Upper lobe of left lung (tissue), 6 donors: ENCODE measurements around the gene ZNF652. TPM values are rescaled to one million over a fixed set of nuclear protein-coding genes. Genes with fewer than 3 reads are reported as not detected.

ENCODE experiments used
- ATAC-seq, 2 donors: fragments of 200-7000 bp; cut with Tn5 transposase; one replicate each; pipeline ENCODE4 v1.9.1; 2022; ENCODE audit warnings: mild to moderate bottlenecking in 2 of 2, moderate library complexity in 2 of 2; ENCODE audit not compliant: low FRiP score in 2 of 2
- DNase-seq, 2 donors: peaks; one replicate each; pipeline ENCODE4 v3.0.0-alpha.2; 2019 to 2020
- H3K27ac ChIP-seq, 4 donors: fragments of 200-600 bp; sonication (generic); one replicate each; pipeline ENCODE4 v1.5.1; 2016 to 2019
- H3K27me3 ChIP-seq, 4 donors: fragments of 200-600 bp; sonication (generic); one replicate each; pipeline ENCODE4 v1.5.1; 2017 to 2019
- H3K36me3 ChIP-seq, 4 donors: fragments of 200-600 bp; sonication (generic); one replicate each; pipeline ENCODE4 v1.5.1; 2016 to 2019
- H3K4me1 ChIP-seq, 4 donors: fragments of 200-600 bp; sonication (generic); one replicate each; pipeline ENCODE4 v1.5.1; 2018 to 2019
- H3K4me3 ChIP-seq, 4 donors: fragments of 200-600 bp; sonication (generic); one replicate each; pipeline ENCODE4 v1.5.1; 2017 to 2019; ENCODE audit warnings: mild to moderate bottlenecking in 2 of 4, moderate library complexity in 1 of 4
- H3K9me3 ChIP-seq, 4 donors: fragments of 200-600 bp; sonication (generic); one replicate each; pipeline ENCODE4 v1.5.1; 2018 to 2019
- EP300 ChIP-seq, 4 donors: sonication (generic); formaldehyde crosslinking; IDR thresholded peaks; one replicate each; pipeline ENCODE4 v1.5.1; 2017; ENCODE audit warnings: antibody characterized with exemption in 4 of 4, control low read depth in 2 of 4
- POLR2A ChIP-seq, 4 donors: fragments of 450-650 bp; IDR thresholded peaks; one replicate each; pipeline ENCODE4 v1.5.1; 2016 to 2017; ENCODE audit warnings: antibody characterized with exemption in 4 of 4, mild to moderate bottlenecking in 2 of 4
- POLR2AphosphoS5 ChIP-seq, 2 donors: sonication (generic); formaldehyde crosslinking; IDR thresholded peaks; one replicate each; pipeline ENCODE4 v1.5.1; 2017; ENCODE audit warnings: antibody characterized with exemption in 2 of 2
- WGBS, 2 donors: methylation state at CpG; one replicate each; pipeline ENCODE4 v1.1.5; 2017 to 2018; 5-methylcytosine and 5-hydroxymethylcytosine counted together
- total RNA-seq, 6 donors: library from RNA; depleted of rRNA in 4 of 6; stranded (reverse); fragments of >200 nt in 4 of 6; gene quantifications; one replicate each; pipeline versions ENCODE4 v1.1.0 to v1.2.1, GENCODE V29; 2016 to 2021
- TF ChIP-seq, protein P1 (sequence below), 6 experiments: fragments of 450-650 bp in 4 of 6; fragments of 200-600 bp in 2 of 6; sonication (generic) in 2 of 6; IDR thresholded peaks; one replicate each; pipeline ENCODE4 v1.5.1; 2016 to 2019; ENCODE audit warnings: antibody characterized with exemption in 6 of 6
- donor health status: DM: no; HTN: no; CAD: no; lungs with moderate emphysema.
- donor health status: DM: no; HTN: yes; CAD: no; lungs with severe emphysema.

Gene ZNF652
- total RNA-seq, 6 donors from 2014 or later = 29.4 to 69.4 (median 41.5) TPM

DNA sequence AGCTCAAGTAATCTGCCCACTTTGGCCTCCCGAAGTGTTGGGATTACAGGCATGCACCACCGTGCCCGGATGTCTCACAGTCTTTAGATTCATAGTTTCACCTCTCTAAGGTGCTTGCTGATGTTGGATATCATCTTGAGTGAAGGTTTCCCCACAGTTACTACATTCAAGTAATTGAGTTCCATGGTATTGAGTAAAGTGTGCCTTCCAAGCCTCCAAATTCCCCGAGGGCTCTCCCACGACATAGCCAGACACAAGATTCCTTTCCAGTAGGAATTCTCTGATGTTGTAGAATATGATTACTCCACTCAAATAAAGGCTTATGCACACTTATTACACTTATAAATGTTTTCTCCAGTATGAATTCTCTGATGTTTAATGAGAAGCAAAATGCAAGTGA is 16.3 kb upstream of the ZNF652 start:
- H3K4me1 ChIP-seq = peaks cover 0 to 19% (median 7%) of the 10 kb centered on the region in 4 donors
- DNase-seq (no peak), ATAC-seq (no peak)
- WGBS, 2 donors = 93 to 94% methylated on average over 5 of the region's 5 CpGs
- H3K27ac ChIP-seq = no peak overlapping the region
- H3K4me3 ChIP-seq = no peak overlapping the region
- no peaks in the 10 kb centered on the region for H3K36me3 ChIP-seq
- H3K9me3 ChIP-seq = no peaks in the 10 kb centered on the region
- no peaks in the 10 kb centered on the region for H3K27me3 ChIP-seq
- TF ChIP-seq POLR2A (IDR thresholded peaks at IDR 0.05) = no peak
- TF ChIP-seq EP300 (IDR thresholded peaks at IDR 0.05) = no peak
- no peak for TF ChIP-seq POLR2AphosphoS5 (IDR thresholded peaks at IDR 0.05)
- TF ChIP-seq, protein P1, sequence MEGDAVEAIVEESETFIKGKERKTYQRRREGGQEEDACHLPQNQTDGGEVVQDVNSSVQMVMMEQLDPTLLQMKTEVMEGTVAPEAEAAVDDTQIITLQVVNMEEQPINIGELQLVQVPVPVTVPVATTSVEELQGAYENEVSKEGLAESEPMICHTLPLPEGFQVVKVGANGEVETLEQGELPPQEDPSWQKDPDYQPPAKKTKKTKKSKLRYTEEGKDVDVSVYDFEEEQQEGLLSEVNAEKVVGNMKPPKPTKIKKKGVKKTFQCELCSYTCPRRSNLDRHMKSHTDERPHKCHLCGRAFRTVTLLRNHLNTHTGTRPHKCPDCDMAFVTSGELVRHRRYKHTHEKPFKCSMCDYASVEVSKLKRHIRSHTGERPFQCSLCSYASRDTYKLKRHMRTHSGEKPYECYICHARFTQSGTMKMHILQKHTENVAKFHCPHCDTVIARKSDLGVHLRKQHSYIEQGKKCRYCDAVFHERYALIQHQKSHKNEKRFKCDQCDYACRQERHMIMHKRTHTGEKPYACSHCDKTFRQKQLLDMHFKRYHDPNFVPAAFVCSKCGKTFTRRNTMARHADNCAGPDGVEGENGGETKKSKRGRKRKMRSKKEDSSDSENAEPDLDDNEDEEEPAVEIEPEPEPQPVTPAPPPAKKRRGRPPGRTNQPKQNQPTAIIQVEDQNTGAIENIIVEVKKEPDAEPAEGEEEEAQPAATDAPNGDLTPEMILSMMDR (IDR thresholded peaks at IDR 0.05) = no peak

DNA sequence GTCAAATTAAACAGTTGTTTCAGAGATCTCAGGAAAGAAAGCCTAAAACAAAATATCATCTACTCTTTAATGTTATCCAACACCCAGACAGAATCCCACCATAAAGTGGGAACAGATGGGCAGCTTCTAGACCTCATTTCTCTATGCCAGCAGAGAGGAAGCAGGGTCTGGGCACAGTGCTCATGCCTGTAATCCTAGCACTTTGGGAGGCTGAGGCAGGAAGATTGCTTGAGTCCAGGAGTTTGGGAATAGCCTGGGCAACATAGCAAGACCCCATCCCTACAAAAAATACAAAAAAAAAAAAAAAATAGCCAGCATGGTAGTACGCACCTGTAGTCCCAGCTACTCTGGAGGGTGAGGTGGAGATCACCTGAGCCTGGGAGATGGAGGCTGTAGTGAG is 13.5 kb upstream of the ZNF652 start:
- Histone ChIP-seq H3K4me1 (peaks cover 0 to 9% (median 4%) of the 10 kb centered on the region in 4 donors), H3K27me3 (no peaks in the 10 kb centered on the region), H3K4me3 (no peak overlapping the region), H3K27ac (no peak overlapping the region), H3K9me3 (no peaks in the 10 kb centered on the region), H3K36me3 (no peaks in the 10 kb centered on the region)
- ATAC-seq (no peak), DNase-seq (no peak)
- no peak for TF ChIP-seq POLR2A (IDR thresholded peaks at IDR 0.05)
- no peak for TF ChIP-seq POLR2AphosphoS5 (IDR thresholded peaks at IDR 0.05)
- no peak for TF ChIP-seq EP300 (IDR thresholded peaks at IDR 0.05)
- TF ChIP-seq, protein P1 (IDR thresholded peaks at IDR 0.05) = no peak
- WGBS, 2 donors = 88 to 97% methylated on average over 1 of the region's 1 CpG

DNA sequence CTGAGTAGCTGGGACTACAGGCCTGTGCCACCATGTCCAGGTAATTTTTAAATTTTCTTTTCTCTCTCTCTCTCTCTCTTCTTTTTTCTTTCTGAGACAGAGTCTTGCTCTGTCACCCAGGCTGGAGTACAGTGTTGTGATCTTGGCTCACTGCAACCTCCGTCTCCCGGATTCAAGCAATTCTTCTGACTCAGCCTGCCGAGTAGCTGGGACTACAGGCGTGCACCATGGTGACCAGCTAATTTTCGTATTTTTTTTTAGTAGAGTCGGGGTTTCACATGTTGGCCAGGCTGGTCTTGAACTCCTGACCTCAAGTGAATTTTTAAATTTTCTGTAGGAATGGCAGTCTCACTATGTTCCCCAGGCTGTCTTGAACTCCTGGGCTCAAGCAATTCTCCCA is 11.1 kb upstream of the ZNF652 start:
- Histone ChIP-seq H3K4me3 (no peak overlapping the region), H3K27ac (no peak overlapping the region), H3K27me3 (no peaks in the 10 kb centered on the region), H3K4me1 (no peaks in the 10 kb centered on the region), H3K9me3 (no peaks in the 10 kb centered on the region), H3K36me3 (no peaks in the 10 kb centered on the region)
- 91 to 92% methylated on average over 6 of the region's 6 CpGs for WGBS, 2 donors
- ATAC-seq (no peak), DNase-seq (no peak)
- no peak for TF ChIP-seq POLR2A (IDR thresholded peaks at IDR 0.05)
- TF ChIP-seq, protein P1 (IDR thresholded peaks at IDR 0.05) = no peak
- no peak for TF ChIP-seq POLR2AphosphoS5 (IDR thresholded peaks at IDR 0.05)
- TF ChIP-seq EP300 (IDR thresholded peaks at IDR 0.05) = no peak

DNA sequence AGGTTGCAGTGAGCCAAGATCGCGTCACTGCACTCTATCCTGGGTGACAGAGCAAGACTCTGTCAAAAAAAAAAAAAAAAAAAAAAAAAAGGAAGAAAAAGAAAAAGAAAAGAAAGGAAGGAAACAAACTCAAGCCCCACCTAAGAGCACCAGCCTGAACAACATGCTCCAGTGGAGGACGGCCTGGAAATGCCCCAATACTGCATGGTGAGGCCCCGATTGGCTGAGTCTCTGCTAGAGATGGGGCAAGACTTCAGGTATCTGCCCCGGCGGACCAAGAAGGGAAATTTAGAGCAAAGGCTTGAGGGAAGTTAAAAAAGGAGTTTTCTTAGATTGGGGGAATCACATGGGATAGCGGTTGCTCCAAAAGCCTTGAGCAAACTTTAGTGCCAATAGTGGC is 10.4 kb upstream of the ZNF652 start:
- 76 to 82% methylated on average over 7 of the region's 7 CpGs for WGBS, 2 donors
- TF ChIP-seq POLR2A (IDR thresholded peaks at IDR 0.05) = no peak
- TF ChIP-seq, protein P1 (IDR thresholded peaks at IDR 0.05) = no peak
- no peak for TF ChIP-seq POLR2AphosphoS5 (IDR thresholded peaks at IDR 0.05)
- TF ChIP-seq EP300 (IDR thresholded peaks at IDR 0.05) = no peak
- no peaks in the 10 kb centered on the region for H3K27me3 ChIP-seq
- H3K4me1 ChIP-seq = no peaks in the 10 kb centered on the region
- no peak for DNase-seq
- no peak overlapping the region for H3K4me3 ChIP-seq
- no peaks in the 10 kb centered on the region for H3K36me3 ChIP-seq
- H3K27ac ChIP-seq = no peak overlapping the region
- H3K9me3 ChIP-seq = no peaks in the 10 kb centered on the region
- ATAC-seq = no peak

DNA sequence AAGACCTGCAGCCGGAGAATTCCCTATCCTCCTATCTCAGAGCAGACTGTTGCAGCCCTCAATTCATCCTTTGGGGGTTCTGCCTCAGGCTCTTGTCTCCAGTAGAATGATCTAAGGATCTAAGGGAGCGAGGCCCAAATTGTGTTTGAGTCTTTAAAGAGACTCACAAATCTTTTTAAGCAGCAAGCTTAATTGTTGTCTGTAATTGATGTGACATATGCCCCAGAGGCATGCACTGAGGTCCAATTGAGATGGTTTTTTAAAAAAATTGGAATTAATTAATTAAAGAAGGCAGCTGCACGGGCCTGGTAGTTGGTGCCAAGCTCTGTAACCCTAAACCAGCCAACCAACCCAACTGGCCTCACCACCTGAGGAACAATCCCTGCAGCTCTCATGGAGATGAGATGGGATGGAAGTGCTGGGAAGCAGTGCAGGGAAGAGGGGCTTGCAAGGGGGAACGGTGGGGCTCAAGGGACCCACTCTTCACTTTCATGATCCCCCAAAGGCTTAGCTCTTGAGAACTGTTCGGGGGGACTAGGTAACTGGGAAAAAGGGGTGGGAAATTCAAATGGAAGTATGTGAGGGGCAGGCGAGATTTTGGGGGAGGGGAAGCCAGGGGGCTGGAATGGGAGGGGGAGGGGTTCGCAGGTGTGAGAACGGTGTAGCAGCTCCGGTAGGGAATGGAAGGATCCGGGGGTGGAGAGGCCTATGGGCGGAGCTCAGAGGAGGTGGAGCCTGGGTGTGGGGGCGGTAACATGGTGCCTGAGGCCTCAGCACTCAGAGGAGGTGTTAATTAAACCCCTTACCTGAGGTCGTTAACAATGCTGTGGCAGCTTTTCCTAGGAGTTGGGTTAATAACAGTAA is 9.2 kb upstream of the ZNF652 start:
- DNase-seq (no peak), ATAC-seq (no peak)
- 64 to 69% methylated on average over 13 of the region's 13 CpGs for WGBS, 2 donors
- H3K4me3 ChIP-seq = no peak overlapping the region
- H3K36me3 ChIP-seq = no peaks in the 10 kb centered on the region
- no peak for TF ChIP-seq EP300 (IDR thresholded peaks at IDR 0.05)
- TF ChIP-seq, protein P1 (IDR thresholded peaks at IDR 0.05) = no peak
- TF ChIP-seq POLR2AphosphoS5 (IDR thresholded peaks at IDR 0.05) = no peak
- no peak for TF ChIP-seq POLR2A (IDR thresholded peaks at IDR 0.05)
- H3K27ac ChIP-seq = no peak overlapping the region
- H3K4me1 ChIP-seq = no peaks in the 10 kb centered on the region
- H3K27me3 ChIP-seq = no peaks in the 10 kb centered on the region
- H3K9me3 ChIP-seq = no peaks in the 10 kb centered on the region
